Measurements from ENCODE around the gene ANKRD62. TPM values are rescaled to one million over a fixed set of nuclear protein-coding genes. Genes with fewer than 3 reads are reported as not detected.

The ANKRD62 gene
- total RNA-seq, 1 donor from 2014 or later: 1.2 TPM

DNA sequence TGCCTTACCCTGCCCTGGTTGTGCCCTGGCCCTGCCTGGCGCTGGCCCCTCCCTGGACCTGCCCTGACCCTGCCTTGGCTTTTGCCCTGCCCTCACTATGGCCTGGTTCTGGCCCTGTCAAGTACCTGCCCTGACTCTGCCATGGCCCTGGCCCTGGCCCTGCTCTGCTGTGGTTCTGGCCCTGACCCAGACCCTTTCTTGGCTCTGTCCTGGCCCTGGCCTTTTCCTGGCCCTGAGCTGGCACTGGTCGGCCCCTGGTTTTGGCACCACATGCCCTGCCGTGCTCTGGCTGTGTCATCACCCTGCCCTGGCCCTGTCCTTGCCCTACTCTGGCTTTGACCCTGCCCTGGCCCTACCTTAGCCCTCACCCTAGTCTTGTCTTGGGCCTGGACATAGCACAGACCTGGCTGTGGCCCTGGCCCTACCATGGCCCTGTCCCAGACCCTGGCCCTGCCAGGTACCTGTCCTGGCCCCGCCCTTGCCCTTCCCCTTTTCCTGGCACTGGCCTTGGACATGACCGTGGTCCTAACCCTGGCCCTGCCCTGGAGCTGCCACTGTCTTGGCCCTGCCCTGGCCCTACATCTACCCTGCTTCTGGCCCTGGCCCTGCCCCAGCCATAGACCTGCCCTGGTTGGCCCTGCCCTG lies 4.8 kb upstream of the ANKRD62 start:
- H3K4me1 ChIP-seq: no peaks in the 10 kb centered on the region
- intact Hi-C loops (cut with DNase I): no loop called here
- H3K27ac ChIP-seq: no peak overlapping the region
- no peak for DNase-seq (ENCODE audit: extremely low spot score in 2 of 2)
- H3K36me3 ChIP-seq: no peaks in the 10 kb centered on the region
- H3K9me3 ChIP-seq: no peaks in the 10 kb centered on the region
- no peak overlapping the region for H3K4me3 ChIP-seq
- TF ChIP-seq POLR2A (IDR thresholded peaks at IDR 0.05): no peak
- TF ChIP-seq POLR2AphosphoS5 (IDR thresholded peaks at IDR 0.05; ENCODE audit: insufficient read depth in 1 of 2, low read depth in 1 of 2): no peak
- TF ChIP-seq, protein P1, sequence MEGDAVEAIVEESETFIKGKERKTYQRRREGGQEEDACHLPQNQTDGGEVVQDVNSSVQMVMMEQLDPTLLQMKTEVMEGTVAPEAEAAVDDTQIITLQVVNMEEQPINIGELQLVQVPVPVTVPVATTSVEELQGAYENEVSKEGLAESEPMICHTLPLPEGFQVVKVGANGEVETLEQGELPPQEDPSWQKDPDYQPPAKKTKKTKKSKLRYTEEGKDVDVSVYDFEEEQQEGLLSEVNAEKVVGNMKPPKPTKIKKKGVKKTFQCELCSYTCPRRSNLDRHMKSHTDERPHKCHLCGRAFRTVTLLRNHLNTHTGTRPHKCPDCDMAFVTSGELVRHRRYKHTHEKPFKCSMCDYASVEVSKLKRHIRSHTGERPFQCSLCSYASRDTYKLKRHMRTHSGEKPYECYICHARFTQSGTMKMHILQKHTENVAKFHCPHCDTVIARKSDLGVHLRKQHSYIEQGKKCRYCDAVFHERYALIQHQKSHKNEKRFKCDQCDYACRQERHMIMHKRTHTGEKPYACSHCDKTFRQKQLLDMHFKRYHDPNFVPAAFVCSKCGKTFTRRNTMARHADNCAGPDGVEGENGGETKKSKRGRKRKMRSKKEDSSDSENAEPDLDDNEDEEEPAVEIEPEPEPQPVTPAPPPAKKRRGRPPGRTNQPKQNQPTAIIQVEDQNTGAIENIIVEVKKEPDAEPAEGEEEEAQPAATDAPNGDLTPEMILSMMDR (IDR thresholded peaks at IDR 0.05): no peak
- no peaks in the 10 kb centered on the region for H3K27me3 ChIP-seq

DNA sequence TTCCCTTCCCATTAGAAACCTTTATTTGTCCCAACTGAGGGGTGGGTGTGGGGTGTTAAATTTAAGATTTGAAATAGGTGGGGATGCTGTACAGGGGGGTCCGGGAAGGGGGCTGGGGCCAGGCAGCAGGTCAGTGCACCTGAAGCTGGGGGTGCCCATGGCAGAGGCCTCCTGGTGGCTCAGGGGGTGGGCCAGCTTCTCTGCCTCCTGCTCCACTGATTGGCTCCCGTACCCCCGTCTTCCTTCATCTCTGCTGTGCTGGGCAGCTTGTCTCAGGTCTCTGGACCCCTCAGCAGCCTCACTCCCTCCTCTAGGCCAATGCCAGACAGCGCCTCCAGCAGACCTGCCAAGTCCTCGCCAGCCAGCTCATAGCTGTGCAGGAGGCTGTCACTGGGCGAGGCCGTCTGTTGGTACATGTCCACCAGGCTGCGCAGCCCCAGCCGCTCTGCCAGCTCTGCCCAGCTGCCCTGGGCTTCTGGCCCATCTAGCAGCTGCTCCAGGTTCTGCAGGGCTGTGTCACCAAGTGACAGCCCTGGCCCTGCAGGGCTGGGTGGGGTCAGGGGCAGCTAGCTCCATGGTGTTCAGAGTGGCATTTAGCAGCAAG lies 2.0 kb upstream of the ANKRD62 start:
- Histone ChIP-seq H3K9me3 (no peaks in the 10 kb centered on the region), H3K27ac (no peak overlapping the region), H3K27me3 (no peaks in the 10 kb centered on the region), H3K4me3 (no peak overlapping the region), H3K4me1 (no peaks in the 10 kb centered on the region), H3K36me3 (no peaks in the 10 kb centered on the region)
- DNase-seq (ENCODE audit: extremely low spot score in 2 of 2): no peak
- TF ChIP-seq POLR2A (IDR thresholded peaks at IDR 0.05) (no peak), POLR2AphosphoS5 (IDR thresholded peaks at IDR 0.05; ENCODE audit: insufficient read depth in 1 of 2, low read depth in 1 of 2) (no peak)
- TF ChIP-seq, protein P1 (IDR thresholded peaks at IDR 0.05): no peak
- intact Hi-C loops (cut with DNase I): no loop called here

DNA sequence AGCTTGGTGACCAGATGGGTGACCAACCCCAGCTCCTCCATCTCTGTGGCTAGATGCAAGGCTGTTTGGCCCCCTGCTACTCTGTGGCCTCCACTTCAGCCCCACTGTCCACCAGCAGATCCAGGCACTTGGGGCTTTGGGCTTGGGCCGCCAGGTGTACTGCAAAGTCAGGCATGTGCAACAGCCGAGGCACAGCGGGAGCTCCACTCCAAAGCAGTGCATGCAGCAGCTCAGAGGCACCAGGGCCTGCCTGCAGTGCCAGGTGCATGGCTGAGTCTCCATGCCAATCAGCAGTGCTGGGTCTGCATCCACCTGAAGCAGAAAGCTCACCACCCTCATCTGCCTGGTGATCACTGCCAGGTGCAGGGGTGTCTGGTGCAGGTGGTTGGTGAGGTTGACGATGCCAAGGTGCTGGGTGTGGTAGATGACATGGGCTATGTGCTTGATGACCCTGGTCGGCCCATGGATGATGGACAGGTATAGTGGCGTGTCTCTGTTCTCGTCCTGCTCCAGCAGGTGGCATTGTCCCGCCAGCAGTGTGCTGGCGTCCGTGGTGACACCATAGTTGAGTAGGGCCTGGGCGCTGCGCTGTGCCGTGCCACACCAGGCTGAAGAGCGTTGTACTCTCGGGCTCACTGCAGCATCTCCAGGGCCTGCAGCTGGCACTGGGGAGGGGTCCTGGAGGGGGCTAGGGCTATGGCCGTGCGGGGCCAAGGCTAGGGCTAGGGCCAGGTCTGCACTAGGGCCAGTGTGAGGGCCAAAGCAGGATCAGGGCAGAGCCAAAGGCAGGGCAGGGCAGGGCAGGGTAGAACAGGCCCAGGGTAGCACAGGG lies 1.0 kb upstream of the ANKRD62 start:
- H3K27me3 ChIP-seq: no peaks in the 10 kb centered on the region
- H3K27ac ChIP-seq: no peak overlapping the region
- intact Hi-C loops (cut with DNase I): no loop called here
- no peaks in the 10 kb centered on the region for H3K4me1 ChIP-seq
- no peak overlapping the region for H3K4me3 ChIP-seq
- no peaks in the 10 kb centered on the region for H3K36me3 ChIP-seq
- no peak for DNase-seq (ENCODE audit: extremely low spot score in 2 of 2)
- H3K9me3 ChIP-seq: no peaks in the 10 kb centered on the region
- TF ChIP-seq POLR2AphosphoS5 (IDR thresholded peaks at IDR 0.05; ENCODE audit: insufficient read depth in 1 of 2, low read depth in 1 of 2) (no peak), POLR2A (IDR thresholded peaks at IDR 0.05) (no peak)
- TF ChIP-seq, protein P1 (IDR thresholded peaks at IDR 0.05): no peak

DNA sequence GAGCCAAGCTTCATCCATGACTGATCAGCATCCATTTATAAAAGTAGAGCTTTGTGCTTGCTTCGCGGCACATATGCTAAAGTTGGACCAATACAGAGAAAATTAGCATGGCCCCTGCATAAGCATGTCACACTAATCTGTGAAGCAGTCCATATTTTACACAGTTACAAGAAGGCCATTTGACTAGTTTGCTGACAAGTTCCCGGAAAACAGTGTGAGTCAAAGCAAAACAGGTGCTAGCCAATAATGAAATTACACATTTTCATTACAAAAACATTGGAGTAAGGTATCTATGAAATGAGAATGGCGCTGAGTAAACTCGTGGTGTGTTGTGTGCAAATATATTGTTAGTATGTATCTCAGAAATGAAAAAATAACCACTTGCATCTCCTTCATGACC lies 4.7 kb downstream of the ANKRD62 start:
- H3K4me3 ChIP-seq: no peak overlapping the region
- H3K27ac ChIP-seq: no peak overlapping the region
- TF ChIP-seq, protein P1 (IDR thresholded peaks at IDR 0.05): no peak
- TF ChIP-seq POLR2A (IDR thresholded peaks at IDR 0.05) (no peak), POLR2AphosphoS5 (IDR thresholded peaks at IDR 0.05; ENCODE audit: insufficient read depth in 1 of 2, low read depth in 1 of 2) (no peak)
- H3K27me3 ChIP-seq: no peaks in the 10 kb centered on the region
- H3K36me3 ChIP-seq: no peaks in the 10 kb centered on the region
- intact Hi-C loops (cut with DNase I): no loop called here
- no peaks in the 10 kb centered on the region for H3K4me1 ChIP-seq
- no peaks in the 10 kb centered on the region for H3K9me3 ChIP-seq
- no peak for DNase-seq (ENCODE audit: extremely low spot score in 2 of 2)

Measured in vagina (tissue), 2 donors.